ENCODE measurements around the gene PFKL.

GRCh38 chr21:44345495-44345894, 45.6 kb downstream of the PFKL start:
- TF ChIP-seq TAF1 (IDR thresholded peaks at IDR 0.05; ENCODE audit: borderline replicate concordance, insufficient read depth, low read length) (no peak), SIN3A (IDR thresholded peaks at IDR 0.05; ENCODE audit: borderline replicate concordance, insufficient read depth, low read length) (no peak), POLR2AphosphoS5 (IDR thresholded peaks at IDR 0.05; ENCODE audit: low read depth, low read length) (no peak), REST (IDR thresholded peaks at IDR 0.05; ENCODE audit: insufficient read depth in 1 of 2, low read depth in 2 of 2, low read length in 2 of 2) (no peak)
